GM18511 (cell line): Measurements from ENCODE around the gene KLHL7.
"Not testable (repeated sequence)": the region's sequence is repeated elsewhere in the genome, so short reads cannot be mapped to it uniquely, and the experiment has no call there.

Experiments
- ATAC-seq: cut with Tn5 transposase; IDR thresholded peaks from one replicate; pipeline ENCODE4 v1.9.1; 2021; ENCODE audit warnings: mild to moderate bottlenecking, moderate library complexity; ENCODE audit not compliant: unreplicated experiment

The KLHL7 gene

DNA sequence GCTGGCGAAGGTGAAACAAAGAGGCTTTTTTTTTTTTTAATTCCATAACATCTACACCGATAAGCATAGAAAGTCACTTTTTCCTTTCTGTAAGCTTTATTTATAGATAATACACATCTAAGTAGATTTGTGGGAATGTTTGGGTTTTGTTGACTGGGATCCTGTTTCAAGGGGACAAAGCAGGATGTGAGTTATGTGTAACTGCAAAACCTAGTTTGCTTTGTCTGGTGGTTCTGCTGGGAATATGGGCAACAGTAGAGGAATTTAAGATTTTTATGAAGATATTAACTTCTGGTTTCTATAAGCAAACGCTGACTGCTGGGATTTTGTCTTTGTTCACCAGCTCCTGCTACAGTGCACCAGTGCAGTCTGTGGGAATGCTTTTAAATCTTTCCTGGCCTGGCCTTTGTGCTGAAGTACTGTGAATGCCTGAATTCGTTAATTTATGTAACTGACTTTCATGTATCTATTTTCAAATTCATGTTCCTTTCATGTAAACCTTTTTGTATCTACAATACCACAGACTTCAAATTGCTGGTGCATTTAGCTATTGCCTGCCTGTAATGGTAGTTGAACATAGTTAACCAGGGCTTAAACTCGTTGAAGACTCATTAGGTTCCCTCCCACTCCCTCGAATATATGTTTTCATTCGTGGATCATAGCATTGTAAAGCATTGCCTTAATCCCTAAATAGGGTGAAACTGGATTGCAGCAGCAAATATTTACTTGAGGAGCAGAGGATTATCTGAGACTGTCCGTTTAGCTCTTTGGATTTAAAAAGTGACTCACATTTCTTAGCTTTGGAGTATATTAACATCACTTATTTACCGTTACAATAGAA, 1.5 kb downstream of the KLHL7 start:
- no peak for ATAC-seq

DNA sequence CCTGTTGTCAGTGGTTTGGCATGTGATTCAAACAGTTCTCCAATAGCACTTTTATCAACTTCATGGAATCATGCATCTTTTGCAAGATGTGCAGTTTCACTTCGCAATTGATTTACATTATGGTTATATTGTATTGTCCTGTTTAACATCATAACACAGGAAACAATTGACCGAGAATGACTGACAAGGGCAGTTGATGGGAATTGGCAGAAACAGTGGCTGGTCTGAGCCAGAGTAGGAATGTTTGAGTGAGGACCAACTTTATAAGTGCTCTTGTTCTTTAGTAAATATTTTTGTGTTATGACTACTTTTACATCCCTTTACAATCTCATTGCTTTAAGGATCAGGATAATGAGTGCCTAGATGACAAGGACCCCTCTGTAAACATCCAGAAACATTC, 2.2 kb downstream of the KLHL7 start:
- ATAC-seq: no peak

DNA sequence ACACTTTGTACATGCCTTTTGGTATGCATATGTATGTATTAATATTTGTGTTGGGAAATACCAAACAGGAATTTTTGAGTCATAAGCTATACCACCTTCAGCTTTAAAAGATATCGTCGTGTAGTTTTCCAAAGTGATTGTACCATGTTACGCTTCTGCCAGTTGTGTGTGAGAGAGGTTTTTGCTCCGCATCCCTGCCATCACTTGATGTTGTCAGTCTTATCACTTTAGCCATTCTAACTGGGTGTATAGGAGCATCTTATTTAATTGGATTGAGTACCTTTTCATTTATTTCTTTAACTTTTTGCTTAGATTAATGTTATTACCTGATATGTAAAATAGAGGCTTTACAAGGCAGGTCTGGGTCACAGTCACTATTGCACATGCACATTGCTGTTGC, 3.4 kb downstream of the KLHL7 start:
- no peak for ATAC-seq

DNA sequence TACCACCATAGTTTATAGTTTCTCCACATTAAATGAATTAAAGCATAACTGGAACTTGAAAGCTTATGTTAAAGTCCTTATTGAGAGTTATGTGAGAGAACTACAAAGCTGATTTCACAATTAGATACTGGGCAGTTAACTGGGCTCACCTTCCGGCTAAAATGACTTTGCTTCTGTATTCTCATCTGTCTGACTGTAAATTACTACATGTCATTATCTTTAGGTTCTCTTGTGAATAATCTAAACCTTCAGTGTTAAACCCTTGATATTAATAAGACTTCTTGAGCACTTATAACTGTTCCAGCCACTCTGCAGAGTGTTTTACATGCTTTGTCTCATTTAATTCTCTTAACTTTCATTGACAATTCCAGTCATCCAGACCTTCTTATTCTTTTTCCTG, 3.9 kb downstream of the KLHL7 start:
- no peak for ATAC-seq

DNA sequence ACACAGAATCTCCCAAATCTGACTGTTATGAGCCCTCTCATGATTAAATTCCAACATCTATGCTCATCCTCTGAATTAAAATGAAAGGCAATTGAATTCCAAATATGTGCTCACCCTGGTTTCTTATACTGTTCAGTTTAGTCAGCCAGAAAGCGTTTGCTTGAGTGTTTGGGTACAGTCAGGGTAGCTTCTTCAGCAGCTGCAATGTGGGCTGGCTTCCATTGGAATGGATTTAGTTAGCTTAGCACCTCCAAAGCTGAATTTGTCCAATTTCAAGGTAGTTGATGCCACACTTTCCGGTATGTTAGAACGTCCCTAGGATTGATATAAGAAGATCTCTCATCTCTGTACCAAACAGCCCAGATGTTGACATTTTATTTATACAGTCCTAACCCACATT, 9.3 kb downstream of the KLHL7 start:
- no peak for ATAC-seq

DNA sequence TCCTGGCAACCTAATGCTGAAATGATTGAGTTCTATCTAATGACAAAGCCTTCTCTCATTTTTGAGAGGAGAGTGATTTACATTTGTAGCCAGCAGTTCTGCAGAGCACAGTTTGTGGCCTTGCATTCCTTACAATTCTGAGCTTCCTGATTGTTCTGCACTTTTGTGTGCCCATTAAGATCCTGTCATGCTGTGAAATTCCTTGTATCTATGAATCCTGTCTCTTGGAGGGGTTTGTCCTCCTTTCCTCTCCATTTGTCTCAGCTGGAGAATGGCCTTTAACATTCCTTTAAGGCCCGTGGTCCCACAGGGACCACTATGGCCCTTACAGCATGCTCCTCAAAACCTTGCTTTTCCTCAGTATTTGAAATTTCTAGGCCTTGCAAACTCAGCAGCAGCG, 10.4 kb downstream of the KLHL7 start:
- no peak for ATAC-seq

DNA sequence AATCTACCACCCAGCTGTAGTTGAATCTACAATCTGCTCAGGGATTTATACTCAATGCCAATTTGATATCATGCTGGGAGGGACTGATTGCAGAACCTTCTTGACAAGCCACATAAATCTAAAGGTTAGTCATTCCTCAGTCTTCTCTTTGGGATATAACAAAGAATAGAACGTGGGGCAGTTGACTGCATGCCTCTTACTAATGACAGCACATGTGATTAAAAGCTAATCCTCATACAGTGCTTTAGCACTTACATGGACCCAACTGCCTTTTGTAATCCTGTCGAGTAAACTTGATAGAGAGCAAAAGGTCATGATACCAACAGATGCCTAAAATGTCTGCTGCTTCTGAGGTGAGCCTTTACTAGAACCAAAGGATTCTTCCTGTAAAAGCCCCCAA, 12.3 kb downstream of the KLHL7 start:
- ATAC-seq: no peak

DNA sequence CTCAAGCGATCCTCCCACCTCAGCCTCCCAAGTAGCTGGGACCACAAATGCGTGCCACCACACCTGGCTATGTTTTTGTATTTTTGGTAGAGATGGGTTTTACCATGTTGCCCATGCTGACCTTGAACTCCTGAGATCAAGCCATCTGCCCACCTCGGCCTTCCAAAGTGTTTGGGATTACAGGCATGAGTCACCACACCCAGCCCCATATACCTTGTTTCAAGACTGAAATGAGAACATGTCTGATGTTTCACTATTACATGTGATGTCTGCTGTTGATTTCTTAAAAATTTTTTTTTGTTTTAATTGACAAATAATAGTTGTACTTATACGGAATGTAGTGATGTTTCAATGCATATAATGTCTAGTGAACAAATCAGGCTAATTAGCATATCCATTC, 14.5 kb downstream of the KLHL7 start:
- ATAC-seq: no peak

DNA sequence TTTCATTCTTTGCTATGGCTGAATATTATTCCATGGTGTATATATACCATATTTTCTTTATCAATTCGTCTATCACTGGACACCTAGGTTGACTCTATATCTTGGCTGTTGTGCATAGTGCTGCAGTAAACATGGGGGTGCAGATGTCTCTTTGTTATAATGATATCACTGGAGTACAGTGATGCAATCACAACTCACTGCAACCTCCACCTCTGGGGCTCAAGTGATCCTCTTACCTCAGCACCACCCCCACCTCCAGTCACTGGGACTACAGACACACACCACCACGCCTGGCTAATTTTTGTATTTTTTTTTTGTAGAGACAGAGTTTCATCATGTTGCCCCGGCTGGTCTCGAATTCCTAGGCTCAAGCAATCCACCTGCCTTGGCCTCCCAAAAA, 15.6 kb downstream of the KLHL7 start:
- no peak for ATAC-seq

DNA sequence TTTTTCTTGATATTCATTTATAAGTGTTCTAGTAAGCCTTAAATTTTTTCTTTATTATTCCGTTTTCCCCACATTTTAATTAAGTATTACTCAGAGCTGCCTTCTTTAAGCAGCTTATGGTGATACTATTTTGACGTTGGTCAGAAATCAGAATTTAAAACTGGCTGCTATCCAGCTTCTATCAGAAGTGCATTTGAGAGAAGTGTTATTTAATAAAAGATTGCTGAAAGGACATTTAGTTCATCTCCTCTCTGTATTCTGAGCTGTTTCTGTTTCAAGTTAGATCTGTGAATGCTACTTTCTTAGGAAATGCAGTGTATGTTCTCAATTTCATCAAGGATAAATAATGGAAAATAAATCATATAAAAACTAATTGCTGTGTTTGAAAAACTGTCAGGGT, 17.4 kb downstream of the KLHL7 start:
- ATAC-seq: no peak

DNA sequence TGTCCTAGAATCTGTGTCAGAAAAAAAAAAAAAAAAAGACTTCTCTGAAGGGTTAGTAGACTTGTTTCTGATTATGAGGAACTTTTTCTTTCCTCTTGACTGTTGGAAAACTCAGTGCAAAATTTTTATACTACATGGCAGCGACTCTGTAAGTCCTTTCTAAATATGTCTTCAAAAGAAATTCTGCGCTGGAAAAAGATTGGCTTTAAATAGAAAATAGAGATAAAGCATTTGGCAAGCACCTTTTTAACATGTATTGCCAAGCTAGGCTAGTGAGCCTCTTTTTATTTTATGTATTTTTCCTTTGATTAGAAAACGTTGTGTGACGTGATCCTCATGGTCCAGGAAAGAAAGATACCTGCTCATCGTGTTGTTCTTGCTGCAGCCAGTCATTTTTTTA, 17.9 kb downstream of the KLHL7 start:
- no peak for ATAC-seq

DNA sequence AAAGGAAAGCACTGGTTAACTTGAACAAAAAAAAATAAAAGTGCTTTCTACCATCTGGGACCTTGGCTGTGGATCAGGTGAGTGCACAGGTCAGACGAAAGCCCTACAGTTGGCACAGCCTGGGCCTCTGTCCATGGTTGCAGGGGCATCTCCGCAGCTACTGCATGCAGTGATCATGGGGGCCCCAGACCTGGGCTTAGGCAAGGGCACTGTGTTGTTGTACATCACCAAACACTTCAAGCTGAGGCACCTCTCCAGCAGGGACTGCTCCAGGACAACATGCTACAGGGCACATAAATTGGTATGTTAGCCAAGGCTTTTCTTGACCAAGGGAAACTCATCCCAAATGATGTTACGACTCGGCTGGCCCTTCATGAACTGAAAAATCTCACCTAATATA, 23.5 kb downstream of the KLHL7 start:
- no peak for ATAC-seq

DNA sequence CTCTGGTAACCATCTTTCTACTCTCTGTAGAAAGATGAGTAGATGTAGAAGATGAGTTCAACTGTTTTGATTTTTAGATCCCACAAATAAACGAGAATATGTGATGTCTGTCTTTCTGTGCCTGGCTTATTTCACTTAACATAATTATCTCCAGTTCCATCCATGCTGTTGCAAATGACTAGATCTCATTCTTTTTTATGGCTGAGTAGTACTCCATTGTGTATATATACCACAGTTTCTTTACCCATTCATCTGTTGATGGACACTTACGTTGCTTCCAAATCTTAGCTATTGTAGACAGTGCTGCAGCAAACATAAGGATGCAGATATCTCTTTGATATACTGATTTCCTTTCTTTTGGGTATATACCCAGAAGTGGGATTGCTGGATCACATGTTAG, 26.2 kb downstream of the KLHL7 start:
- not testable (repeated sequence) for ATAC-seq

DNA sequence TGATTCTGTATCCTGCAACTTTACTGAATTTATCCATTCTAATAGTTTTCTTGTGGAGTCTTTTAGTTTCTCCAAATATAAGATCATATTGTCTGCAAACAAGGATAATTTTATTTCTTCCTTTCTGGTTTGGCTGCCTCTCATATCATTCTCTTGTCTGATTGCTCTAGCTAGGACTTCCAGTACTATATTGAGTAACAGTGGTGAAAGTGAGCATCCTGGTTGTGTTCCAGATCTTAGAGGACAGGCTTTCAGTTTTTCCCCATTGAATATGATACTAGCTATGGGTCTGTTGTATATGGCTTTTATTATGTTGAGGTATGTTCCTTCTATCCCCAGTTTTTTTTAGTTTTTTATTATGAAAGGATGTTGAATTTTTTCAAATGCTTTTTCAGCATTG, 28.2 kb downstream of the KLHL7 start:
- no peak for ATAC-seq

DNA sequence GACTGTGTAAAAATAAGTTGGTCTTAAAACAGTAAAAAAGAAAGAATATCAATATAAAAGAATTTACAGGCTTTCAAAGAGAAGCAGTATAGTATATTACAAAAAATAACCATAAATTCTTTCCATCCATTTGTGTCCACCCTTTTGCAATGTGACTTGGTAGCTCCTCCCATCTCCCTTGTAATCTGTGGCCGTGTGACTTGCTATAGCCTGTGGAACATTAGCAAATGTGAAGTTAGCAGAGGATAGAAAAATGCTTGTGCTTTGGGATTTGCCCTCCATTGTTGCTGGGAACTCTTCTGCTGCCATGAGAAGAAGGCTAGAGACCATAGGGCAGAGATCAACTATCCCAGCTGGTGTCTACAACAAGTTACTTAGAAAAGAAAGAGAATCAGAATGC, 30.2 kb downstream of the KLHL7 start:
- ATAC-seq: no peak

DNA sequence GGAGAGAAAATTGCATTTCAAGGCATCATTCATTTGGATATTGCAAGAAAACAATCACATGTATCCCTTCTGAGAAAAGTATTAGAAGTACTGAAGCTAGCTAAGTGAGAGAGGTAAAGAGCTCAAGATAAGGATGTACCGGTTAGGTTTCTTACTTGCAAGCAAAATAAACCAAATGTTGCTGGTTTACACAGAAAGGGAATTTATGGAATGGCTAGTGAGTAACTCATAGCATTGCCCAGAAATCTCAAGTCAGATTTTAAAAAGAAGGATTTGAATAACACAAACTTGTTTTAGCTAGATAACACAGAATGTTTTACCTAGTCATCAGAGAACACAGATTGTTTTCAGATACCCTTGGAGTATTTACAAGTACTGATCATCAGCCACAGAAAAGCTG, 30.6 kb downstream of the KLHL7 start:
- no peak for ATAC-seq

DNA sequence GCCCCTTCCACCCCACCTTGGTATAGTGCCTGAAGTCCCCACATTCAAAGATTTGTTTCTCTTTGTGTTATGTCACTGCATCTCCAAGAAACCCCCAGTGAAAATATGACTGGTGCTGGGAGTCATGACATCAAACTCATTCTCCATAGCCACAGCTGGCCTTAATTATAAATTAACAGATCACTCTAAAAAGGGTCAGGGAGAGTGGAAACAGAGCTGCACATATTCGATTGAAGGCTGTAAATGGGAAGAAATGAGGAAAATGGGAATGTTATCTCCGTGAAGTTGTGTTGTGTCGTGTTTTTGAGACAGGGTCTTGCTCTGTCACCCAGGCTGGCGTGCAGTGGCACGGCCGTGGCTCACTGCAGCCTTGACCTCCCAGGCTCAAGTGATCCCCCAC, 52.1 kb downstream of the KLHL7 start:
- ATAC-seq: no peak

DNA sequence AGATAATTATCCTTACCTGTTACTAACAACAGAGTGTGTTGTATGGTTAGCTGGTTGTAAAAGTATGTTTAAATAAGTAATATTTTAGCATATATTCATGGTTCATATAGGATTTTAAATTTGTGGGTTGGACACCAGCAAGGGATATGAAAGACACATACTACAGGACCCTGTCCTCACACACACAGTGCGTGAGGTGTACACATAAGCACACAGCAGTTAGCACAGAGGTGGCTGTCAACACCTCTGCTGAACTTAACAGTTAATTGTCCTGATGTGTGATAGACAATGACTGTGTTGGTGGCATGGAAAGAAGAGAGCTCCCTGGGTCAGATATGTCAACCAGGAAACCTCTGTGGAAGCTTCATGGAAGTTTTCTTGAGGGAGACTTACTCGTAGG, 53.0 kb downstream of the KLHL7 start:
- ATAC-seq: no peak

DNA sequence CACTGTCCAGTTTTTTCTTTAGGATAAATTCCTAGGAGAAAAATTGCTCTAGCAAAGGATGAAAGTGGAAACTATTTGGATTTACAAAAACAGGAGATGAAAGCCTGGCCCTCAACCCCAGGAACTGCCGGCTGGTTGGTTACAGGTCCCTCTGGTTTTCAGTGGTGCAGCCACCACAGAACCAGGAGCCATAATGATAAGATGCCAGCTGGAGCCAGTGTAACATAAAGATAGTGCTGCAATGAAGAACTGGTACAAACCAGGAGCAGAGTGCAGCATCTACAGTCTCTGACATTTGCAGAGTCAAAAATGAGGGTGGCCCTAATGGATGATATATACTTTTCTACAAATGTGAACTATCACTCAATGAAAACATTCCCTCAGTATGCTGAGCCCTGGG, 55.9 kb downstream of the KLHL7 start:
- ATAC-seq: no peak

DNA sequence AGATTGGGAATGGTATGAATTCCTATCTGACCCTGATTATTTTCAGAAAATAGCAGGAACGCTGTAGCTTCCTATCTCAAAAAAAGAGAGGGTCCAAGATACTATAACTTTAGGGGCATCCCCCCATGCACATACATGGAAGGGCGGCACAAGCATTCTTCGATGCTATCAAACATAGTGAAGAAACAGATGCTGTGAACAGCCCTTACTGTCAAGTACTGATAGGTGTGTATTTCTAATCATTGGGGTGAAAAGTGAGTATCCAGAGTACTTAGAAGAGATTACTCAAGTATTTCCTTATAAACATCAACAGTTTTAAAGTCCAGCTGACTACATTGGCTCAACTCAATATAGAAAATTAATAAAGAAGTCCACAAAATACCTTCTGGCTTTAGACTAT, 59.3 kb downstream of the KLHL7 start:
- no peak for ATAC-seq

DNA sequence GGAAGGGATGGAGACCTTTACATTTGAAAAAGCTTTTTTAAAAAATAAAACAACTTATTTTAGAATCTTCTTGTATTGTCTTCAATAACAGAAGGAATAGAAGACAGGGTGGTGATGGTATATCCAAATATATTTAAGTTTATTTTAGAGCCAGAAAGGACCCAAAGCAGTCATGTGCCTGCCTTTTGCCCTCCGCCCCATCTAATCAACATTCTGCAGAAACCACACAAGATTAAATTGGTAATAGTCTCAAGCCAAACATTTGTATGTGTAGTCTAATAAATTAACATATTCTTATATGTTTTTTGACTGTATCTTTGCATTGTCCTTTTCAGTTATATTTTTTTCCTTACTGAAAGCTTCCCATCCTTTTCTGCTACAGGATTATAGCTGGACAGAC, 59.7 kb downstream of the KLHL7 start:
- ATAC-seq: no peak

DNA sequence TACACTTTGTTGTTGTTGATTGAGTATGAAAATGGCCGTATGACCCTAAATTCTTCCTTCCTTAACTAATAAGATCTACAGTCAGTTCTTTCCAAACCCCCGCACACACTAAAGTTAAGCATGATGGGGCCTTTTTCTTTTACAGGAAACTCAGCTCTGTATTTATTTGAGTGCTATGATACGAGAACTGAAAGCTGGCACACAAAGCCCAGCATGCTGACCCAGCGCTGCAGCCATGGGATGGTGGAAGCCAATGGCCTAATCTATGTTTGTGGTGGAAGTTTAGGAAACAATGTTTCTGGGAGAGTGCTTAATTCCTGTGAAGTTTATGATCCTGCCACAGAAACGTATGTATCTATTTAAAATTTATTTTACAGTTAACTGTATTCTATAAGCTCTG, 62.1 kb downstream of the KLHL7 start:
- no peak for ATAC-seq
